ENCODE results near the gene CCL13.

The CCL13 gene

DNA sequence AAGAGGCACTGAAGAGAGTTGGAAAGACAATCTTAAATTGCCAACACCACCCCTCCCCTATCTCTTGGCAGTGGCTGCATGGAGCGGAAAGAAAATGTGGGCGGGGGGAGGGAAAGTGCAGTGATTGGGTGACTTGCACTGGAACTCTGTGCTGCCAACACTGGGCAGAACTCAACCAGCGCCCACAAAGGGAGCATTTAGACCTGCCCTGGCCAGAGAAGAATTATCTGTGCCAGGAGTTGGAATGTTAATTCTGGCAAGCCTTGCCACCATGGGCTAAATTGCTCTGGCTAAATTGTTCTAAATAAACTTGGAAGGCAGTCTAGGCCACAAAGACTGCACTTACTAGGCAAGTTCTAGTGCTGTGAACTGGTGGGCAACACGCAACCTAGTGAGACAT lies 6.5 kb upstream of the CCL13 start:
- no peak for DNase-seq
- TF ChIP-seq GATA1 (IDR thresholded peaks at IDR 0.05; ENCODE audit: low read depth, low read length) = no peak
- TF ChIP-seq POLR2A (IDR thresholded peaks at IDR 0.05; ENCODE audit: low read length) = no peak

DNA sequence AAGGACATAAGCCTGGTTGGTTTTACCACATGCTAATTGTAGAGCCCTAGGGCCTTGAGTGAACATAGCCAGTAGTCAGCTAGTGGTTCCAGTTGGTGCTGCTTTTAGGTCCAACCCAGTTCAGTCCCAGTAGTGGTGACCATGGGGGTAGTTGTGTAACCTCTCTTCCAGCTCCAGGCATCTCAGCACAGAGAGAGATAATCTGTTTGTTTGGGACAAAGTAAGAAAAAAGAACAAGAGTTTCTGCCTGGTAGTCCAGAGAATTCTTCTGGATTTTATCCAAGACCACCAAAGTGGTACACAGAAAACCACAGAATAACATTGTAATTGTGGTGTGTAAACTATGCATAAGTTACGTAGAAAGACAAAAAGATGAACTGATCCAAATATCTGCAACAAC lies 5.2 kb upstream of the CCL13 start:
- TF ChIP-seq GATA1 (IDR thresholded peaks at IDR 0.05; ENCODE audit: low read depth, low read length) (no peak), POLR2A (IDR thresholded peaks at IDR 0.05; ENCODE audit: low read length) (no peak)
- no peak for DNase-seq

DNA sequence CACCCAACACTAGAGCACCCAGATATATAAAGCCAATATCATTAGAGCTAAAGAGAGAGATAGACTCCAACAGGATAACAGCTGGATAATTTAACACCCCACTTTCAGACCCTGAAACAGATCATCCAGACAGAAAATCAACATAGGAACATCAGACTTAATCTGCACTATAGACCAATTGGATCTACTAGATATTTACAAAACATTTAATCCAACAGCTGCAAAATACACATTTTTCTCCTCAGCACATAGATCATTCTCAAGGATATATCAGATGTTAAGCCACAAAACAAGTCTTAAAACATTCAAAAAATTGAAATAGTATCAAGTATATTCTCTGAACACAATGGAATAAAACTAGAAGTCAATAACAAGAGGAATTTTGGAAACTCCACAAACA lies 4.1 kb upstream of the CCL13 start:
- no peak for DNase-seq
- no peak for TF ChIP-seq POLR2A (IDR thresholded peaks at IDR 0.05; ENCODE audit: low read length)
- TF ChIP-seq GATA1 (IDR thresholded peaks at IDR 0.05; ENCODE audit: low read depth, low read length) = no peak

DNA sequence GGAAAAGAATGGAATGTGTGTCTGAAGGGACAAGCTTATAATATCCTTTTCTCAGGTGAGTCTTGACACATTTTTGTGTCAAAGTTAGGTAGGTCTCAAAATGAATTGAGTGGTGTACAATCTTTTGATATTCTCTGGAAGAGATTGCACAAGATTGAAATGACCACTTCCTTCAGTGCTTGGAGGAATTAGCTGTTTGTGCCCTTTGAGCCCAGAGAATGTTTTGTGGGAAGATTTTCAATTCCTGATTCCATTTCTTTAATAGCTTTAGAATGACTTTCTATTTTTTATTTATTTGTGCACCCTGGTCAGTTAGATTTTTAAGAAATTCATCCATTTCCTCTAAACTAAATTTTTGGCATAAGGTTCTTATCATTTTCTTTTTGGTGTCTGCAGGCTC lies 1.6 kb upstream of the CCL13 start:
- no peak for TF ChIP-seq POLR2A (IDR thresholded peaks at IDR 0.05; ENCODE audit: low read length)
- no peak for TF ChIP-seq GATA1 (IDR thresholded peaks at IDR 0.05; ENCODE audit: low read depth, low read length)
- DNase-seq = no peak

DNA sequence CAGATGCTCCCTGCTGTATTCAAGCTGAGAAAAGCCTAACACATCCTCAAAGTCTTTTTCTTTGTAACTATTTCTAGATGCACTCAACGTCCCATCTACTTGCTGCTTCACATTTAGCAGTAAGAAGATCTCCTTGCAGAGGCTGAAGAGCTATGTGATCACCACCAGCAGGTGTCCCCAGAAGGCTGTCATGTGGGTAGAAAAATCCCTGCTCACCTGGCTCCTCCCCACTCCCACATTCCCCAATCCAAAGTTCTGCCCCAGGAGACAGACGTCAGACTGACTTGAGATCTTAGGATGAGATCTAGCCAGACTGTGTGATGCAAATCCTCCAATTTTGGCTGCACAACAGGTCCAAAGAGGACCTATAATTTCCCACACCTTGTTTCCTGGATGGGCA lies 1.1 kb downstream of the CCL13 start:
- no peak for TF ChIP-seq GATA1 (IDR thresholded peaks at IDR 0.05; ENCODE audit: low read depth, low read length)
- TF ChIP-seq POLR2A (IDR thresholded peaks at IDR 0.05; ENCODE audit: low read length) = no peak
- DNase-seq = no peak

DNA sequence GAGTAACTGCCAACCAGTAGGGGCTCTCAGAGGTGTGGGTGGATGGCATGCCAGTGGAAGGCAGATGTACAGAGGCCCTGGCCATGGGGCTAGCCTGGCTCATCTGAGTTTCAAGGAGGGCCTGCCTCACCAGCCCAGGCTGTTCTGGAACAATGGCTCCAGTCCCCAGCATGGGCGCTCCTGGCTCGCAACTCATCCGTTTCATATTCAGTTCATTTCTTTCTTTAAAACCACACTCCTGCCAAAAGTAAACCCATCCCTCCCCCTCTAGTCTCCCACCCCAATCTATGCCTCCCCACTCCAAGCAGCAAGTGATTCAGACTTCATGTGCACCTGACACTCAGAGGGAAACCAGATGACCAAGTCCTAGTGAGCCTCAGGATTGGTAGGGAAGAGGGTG lies 2.4 kb downstream of the CCL13 start:
- TF ChIP-seq GATA1 (IDR thresholded peaks at IDR 0.05; ENCODE audit: low read depth, low read length) (no peak), POLR2A (IDR thresholded peaks at IDR 0.05; ENCODE audit: low read length) (no peak)

DNA sequence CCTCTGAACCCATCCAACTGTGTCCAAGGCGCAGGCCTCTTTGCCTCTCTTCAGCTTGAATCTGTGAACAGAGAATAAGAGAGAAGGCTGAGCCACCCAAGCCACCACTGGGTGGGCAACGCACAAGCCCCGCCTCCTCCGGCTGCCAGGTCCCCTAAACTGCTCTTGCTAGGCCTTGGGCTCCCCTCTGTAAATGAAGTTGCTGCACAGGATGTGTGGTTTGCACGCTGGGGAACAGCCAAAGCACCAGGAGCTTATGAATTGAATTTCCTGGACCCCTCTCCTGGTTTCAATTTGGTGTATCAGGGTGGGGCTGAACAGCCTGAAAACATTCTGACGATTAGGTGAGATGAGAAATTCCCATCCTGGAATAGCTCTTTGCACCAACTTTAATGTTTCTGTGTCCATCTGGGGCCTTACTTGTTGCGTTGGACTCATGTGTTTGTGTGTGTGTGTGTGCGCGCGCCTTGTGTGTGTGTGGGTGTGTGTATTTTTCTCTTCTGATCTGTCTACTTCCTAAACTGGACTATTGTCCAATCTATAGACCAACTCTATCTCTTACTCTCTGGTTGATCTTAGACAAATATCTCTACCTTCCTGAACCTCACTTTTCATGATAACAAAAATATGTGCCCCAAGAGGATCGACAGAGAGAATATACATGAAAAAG lies 4.5 kb downstream of the CCL13 start:
- DNase-seq = no peak
- no peak for TF ChIP-seq GATA1 (IDR thresholded peaks at IDR 0.05; ENCODE audit: low read depth, low read length)
- TF ChIP-seq POLR2A (IDR thresholded peaks at IDR 0.05; ENCODE audit: low read length) = no peak

More for the DNA sequence above, 2.4 kb downstream of the CCL13 start:
- DNase-seq = no peak

DNA sequence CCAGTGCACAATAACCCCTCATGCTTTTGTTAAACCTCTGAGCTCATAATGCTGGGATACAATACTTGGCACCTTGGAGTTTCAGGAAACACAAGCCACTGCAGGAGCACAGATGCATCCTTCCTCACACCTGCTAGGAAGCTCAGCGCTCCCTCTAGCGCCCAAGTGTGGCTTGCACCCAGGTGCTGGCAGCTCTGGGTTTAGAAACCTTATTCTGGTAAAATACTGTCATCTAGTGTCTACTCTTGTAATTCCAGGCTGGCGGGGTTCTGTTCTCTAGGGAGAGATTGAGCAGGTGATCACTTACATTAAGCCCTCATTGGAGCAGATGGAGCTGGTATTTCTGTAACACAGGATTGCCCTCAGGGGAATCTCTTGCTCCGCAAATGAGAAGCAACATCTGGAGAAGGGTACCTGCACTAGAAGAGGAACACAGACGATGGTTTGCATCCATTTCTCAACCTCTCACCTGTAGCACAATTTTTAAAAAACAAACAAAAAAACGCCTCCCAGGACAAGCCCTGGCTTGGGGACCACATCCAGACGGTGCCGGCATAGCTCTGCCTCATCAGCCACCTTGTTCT lies 5.3 kb downstream of the CCL13 start:
- no peak for TF ChIP-seq POLR2A (IDR thresholded peaks at IDR 0.05; ENCODE audit: low read length)
- no peak for TF ChIP-seq GATA1 (IDR thresholded peaks at IDR 0.05; ENCODE audit: low read depth, low read length)

DNA sequence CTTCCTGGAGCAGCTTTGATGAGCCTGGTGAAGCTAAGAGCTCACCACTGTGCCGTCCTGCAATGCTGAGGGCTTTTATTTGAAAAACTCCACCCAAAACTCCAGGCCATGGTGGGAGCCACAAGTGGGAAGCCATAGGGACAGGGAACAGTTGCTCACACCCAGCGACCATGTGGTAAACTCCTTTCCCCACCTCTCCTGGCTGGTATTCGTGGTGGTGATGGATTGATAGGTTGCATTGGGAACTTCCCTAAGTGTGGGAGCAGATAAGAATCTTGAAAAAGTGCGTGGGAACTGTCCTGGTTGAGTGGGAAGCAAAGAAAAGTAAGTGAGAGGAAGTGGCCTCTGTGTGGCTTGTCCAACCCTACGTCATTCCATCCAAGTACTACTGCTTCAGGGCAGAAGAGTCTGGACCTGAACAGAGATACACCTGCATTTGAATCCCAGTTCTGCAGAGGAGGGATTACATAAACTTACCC lies 6.9 kb downstream of the CCL13 start, which contains the start of gene CCL1:
Gene CCL1, minus strand, starts transcription at position 51 of the 479 bp plus-strand sequence. CDS start 72 bp downstream, outside the sequence.
- no peak for TF ChIP-seq POLR2A (IDR thresholded peaks at IDR 0.05; ENCODE audit: low read length)
- TF ChIP-seq GATA1 (IDR thresholded peaks at IDR 0.05; ENCODE audit: low read depth, low read length) = no peak
- DNase-seq = no peak

More for the DNA sequence above, 5.3 kb downstream of the CCL13 start:
- DNase-seq = peak; percentile 74 to 86

DNA sequence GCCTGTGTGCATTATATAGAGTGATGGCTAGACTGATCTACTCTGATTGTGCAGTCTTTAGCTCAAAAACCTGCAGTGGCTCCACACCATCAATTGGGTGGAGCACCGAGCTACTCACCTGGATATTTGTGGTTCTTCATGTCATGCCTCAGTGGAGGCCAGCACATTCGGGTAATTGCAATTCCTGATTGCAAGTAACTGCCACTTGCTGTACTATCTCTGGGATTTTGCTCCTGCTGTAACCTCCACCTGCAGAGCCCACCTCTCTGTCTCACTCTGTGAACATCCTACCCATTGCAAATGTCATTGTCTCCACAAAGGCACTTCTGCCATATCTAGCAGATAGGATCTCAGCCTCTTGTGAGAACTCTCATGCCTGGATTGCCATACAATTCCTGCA lies 8.5 kb downstream of the CCL13 start:
- TF ChIP-seq POLR2A (IDR thresholded peaks at IDR 0.05; ENCODE audit: low read length) = no peak
- TF ChIP-seq GATA1 (IDR thresholded peaks at IDR 0.05; ENCODE audit: low read depth, low read length) = no peak
- no peak for DNase-seq

DNA sequence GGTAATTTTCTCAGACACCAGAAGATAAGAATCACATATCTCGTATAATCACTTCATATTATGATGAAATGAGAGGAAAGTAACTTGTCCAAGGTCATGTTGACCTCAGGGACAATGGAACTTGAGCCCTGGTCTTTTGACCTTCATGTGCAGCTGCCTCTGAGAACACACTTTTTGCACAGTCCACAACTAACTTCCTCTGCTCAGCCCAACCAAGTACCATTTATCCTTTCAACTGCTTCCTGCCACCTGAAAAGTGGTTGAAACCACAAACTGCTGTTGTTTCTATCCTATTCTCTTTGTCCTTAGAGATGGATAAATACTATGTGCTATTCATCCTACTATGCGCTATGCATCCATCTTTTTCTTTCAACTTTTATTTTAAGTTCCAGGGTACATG lies 9.1 kb downstream of the CCL13 start:
- no peak for DNase-seq
- TF ChIP-seq GATA1 (IDR thresholded peaks at IDR 0.05; ENCODE audit: low read depth, low read length) (no peak), POLR2A (IDR thresholded peaks at IDR 0.05; ENCODE audit: low read length) (no peak)

DNA sequence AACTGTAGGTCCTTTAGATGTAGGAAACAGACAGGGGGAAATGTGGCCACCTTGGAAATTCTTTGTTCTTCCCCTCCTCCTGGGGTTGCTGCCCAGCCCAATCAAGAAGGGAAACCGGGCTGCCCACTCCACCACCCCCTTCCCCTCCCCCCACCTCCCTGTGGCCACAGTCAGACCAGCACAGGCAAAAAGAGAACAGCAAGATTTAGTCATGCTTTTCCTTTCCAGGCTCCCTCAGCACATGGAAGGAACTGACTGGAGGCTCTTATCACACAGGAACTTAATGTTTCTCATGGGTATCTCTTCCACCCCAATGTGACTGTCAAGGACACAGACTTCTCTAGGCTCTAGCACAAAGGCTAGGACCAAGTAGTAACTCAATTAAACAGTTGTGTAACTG lies 9.7 kb downstream of the CCL13 start:
- TF ChIP-seq GATA1 (IDR thresholded peaks at IDR 0.05; ENCODE audit: low read depth, low read length) (no peak), POLR2A (IDR thresholded peaks at IDR 0.05; ENCODE audit: low read length) (no peak)
- no peak for DNase-seq

DNA sequence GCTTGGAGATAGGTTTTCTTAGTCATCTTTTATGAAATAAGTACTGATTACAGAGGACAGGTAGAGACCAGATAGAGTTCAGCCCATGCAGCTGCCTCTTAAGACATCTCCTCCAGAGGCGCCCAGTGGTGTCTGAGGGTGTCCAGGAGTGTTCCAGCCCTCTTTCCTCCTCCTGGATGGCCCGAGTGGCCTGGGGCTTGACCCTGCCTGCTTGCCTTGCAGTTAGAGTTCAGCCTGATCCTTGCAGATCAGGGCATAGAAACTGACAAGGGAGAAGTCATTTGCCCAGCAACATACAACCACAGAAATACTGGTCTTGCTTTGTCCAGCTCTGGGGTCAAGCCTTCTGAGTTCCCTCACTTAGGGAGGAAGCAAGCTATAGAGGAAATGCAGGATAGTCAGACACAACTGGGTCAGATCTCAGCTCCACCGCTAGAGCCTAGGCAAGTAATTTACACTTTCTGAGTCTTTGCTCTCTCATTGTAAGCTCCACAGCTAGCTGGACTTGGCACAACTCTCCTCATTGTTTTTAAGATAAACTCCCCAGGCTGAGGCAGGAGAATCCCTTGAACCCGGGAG lies 10.3 kb downstream of the CCL13 start:
- DNase-seq = no peak
- TF ChIP-seq GATA1 (IDR thresholded peaks at IDR 0.05; ENCODE audit: low read depth, low read length) (no peak), POLR2A (IDR thresholded peaks at IDR 0.05; ENCODE audit: low read length) (no peak)

DNA sequence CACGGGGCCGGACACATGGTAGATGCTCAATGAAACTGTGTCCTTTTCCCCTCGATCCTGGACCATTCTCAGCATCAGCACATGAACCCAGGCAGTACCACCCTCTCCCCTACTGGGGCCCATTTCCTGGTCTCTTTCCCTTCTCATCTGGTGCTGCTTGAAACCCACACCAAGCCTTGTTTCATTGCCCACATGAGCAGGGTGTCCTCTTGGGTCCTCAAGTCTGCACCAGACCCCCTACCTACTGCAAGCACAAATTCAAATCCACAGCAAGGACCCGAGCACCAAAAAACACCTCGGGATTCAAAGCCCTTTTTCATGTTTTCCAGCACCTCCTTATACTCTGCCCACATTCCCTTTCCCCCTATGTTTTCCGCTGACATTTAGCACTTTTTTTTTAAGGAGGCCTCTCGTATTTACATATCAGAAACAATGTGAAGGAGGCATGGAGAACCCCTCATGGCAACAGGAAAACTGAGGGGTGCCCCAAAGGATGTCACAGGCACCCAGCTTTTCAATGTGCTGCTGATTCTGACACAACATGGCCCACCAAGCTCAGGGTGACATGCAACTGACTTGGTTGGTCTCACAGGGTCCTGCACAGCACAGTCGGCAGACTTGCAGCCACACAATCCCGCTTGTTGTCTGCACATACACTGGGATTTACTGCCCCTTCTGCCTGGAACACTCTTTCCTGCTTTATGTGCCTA lies 11.4 kb downstream of the CCL13 start:
- TF ChIP-seq POLR2A (IDR thresholded peaks at IDR 0.05; ENCODE audit: low read length) (no peak), GATA1 (IDR thresholded peaks at IDR 0.05; ENCODE audit: low read depth, low read length) (no peak)
- no peak for DNase-seq
